Loucy (cell line): ENCODE results near the gene PWP2.

Experiments used
- H2AFZ ChIP-seq: fragments of 200-600 bp; sonication (generic); 2 replicates; pipeline ENCODE4 v1.6.0; 2016; ENCODE audit warnings: antibody characterized with exemption, mild to moderate bottlenecking, low read length, moderate library complexity
- H3F3A ChIP-seq: fragments of 200-600 bp; 2 replicates; pipeline ENCODE4 v1.6.0; 2016; ENCODE audit warnings: antibody characterized with exemption, low read depth, mild to moderate bottlenecking
- H3K27me3 ChIP-seq: fragments of 200-600 bp; sonication (generic); 2 replicates; pipeline ENCODE4 v1.6.1; 2014; ENCODE audit warnings: low read length, mild to moderate bottlenecking; ENCODE audit not compliant: insufficient read depth, poor library complexity, severe bottlenecking
- H3K36me3 ChIP-seq: fragments of 200-600 bp; sonication (generic); 2 replicates; pipeline ENCODE4 v1.6.1; 2016; ENCODE audit warnings: low read length; ENCODE audit not compliant: insufficient read depth
- H3K4me1 ChIP-seq: fragments of 200-600 bp; sonication (generic); 2 replicates; pipeline ENCODE4 v1.5.1; 2014; ENCODE audit warnings: low read length, mild to moderate bottlenecking; ENCODE audit not compliant: insufficient read depth, poor library complexity, severe bottlenecking
- H3K4me2 ChIP-seq: fragments of 200-600 bp; sonication (generic); 2 replicates; pipeline ENCODE4 v1.6.0; 2014; ENCODE audit warnings: antibody characterized with exemption, low read length, low read depth, mild to moderate bottlenecking; ENCODE audit not compliant: poor library complexity, severe bottlenecking
- H3K4me3 ChIP-seq: fragments of 200-600 bp; sonication (generic); 2 replicates; pipeline ENCODE4 v1.5.1; 2014; ENCODE audit warnings: low read length, mild to moderate bottlenecking, mixed read lengths; ENCODE audit not compliant: poor library complexity, severe bottlenecking
- H3K79me2 ChIP-seq: fragments of 200-600 bp; sonication (generic); 2 replicates; pipeline ENCODE4 v1.6.1; 2014; ENCODE audit warnings: low read length; ENCODE audit not compliant: insufficient read depth
- H3K9ac ChIP-seq: fragments of 200-600 bp; sonication (generic); 2 replicates; pipeline ENCODE4 v1.6.0; 2014; ENCODE audit warnings: mild to moderate bottlenecking, low read depth, low read length, moderate library complexity; ENCODE audit not compliant: poor library complexity, severe bottlenecking
- H3K9me2 ChIP-seq: fragments of 200-600 bp; sonication (generic); replicated peaks from 2 replicates; pipeline ENCODE4 v1.6.1; 2016; ENCODE audit warnings: low read depth, low read length, mixed read lengths
- H3K9me3 ChIP-seq: fragments of 200-600 bp; sonication (generic); 2 replicates; pipeline ENCODE4 v1.6.1; 2014; ENCODE audit warnings: mild to moderate bottlenecking, antibody characterized with exemption, low read length, low read depth; ENCODE audit not compliant: insufficient read depth
- H4K20me1 ChIP-seq: fragments of 200-600 bp; sonication (generic); 2 replicates; pipeline ENCODE4 v1.6.0; 2014; ENCODE audit warnings: antibody characterized with exemption, low read length, mild to moderate bottlenecking; ENCODE audit not compliant: insufficient read depth, poor library complexity, severe bottlenecking
- EZH2phosphoT487 ChIP-seq: fragments of 200-600 bp; IDR thresholded peaks from 2 replicates; pipeline ENCODE4 v1.6.1; 2018; ENCODE audit warnings: antibody characterized with exemption, mild to moderate bottlenecking, moderate library complexity, borderline replicate concordance
- TF ChIP-seq, protein P1 (sequence below): fragments of 200-600 bp; sonication (generic); conservative IDR thresholded peaks from 2 replicates; pipeline ENCODE4 v1.5.1; 2014; ENCODE audit warnings: mild to moderate bottlenecking, antibody characterized with exemption, low read length

The PWP2 gene

DNA sequence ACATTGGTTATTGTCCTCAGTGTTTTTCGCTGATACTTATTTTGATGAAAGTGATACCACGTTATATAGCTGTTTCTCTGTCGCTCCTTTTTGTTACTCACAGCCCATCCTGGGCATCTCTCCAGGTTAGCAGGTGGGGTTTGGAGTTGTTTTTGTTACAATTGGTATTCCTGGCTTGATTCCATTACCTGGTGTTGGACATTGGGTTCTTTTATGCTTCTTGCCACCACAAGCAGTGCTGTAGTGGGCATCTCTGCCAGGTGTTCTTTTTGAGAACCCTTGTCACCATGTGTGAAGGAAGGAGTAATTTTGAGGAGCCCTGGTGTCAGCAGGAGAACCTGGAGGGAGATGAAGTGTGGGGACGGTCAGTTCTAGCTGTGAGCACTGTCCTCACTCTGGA, 47.5 kb upstream of the PWP2 start:
- no peaks in the 10 kb centered on the region for H3K4me1 ChIP-seq
- H3K36me3 ChIP-seq, result peaks cover 79% of the 10 kb centered on the region; the same call in 1 of the 2 replicates
- no peaks in the 10 kb centered on the region for H3F3A ChIP-seq
- H3K9me3 ChIP-seq, result no peaks in the 10 kb centered on the region
- H3K79me2 ChIP-seq, result 0 out of 2 replicates have a peak, but pooled peaks cover 1% of the 10 kb centered on the region
- TF ChIP-seq, protein P1, sequence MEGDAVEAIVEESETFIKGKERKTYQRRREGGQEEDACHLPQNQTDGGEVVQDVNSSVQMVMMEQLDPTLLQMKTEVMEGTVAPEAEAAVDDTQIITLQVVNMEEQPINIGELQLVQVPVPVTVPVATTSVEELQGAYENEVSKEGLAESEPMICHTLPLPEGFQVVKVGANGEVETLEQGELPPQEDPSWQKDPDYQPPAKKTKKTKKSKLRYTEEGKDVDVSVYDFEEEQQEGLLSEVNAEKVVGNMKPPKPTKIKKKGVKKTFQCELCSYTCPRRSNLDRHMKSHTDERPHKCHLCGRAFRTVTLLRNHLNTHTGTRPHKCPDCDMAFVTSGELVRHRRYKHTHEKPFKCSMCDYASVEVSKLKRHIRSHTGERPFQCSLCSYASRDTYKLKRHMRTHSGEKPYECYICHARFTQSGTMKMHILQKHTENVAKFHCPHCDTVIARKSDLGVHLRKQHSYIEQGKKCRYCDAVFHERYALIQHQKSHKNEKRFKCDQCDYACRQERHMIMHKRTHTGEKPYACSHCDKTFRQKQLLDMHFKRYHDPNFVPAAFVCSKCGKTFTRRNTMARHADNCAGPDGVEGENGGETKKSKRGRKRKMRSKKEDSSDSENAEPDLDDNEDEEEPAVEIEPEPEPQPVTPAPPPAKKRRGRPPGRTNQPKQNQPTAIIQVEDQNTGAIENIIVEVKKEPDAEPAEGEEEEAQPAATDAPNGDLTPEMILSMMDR, result no peak
- no peak for TF ChIP-seq EZH2phosphoT487
- no peak overlapping the region for H3K9ac ChIP-seq
- no peak overlapping the region for H3K4me3 ChIP-seq
- no peaks in the 10 kb centered on the region for H3K27me3 ChIP-seq
- no peaks in the 10 kb centered on the region for H4K20me1 ChIP-seq
- H2AFZ ChIP-seq, result no peak overlapping the region
- H3K9me2 ChIP-seq, result no peaks in the 10 kb centered on the region
- no peak overlapping the region for H3K4me2 ChIP-seq

DNA sequence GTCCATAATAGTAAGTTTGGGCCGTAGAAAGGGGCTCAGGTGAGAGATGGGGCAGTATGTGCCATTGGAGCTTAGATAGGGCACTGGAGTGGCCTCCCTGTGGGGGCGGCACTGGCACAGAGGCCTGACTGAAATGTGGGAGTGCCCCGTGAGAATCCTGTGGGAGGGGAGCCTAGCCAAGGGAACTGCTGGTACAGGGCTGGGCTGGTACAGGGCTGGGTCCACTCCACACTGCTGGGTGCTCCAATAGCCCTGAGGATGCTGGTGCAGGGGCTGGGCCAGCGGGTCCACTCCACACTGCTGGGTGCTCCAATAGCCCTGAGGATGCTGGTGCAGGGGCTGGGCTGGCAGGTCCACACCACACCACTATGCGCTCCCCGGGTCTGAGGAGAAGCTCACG, 44.8 kb upstream of the PWP2 start:
- H4K20me1 ChIP-seq, result no peaks in the 10 kb centered on the region
- H3K4me1 ChIP-seq, result no peaks in the 10 kb centered on the region
- peaks cover 3% of the 10 kb centered on the region; the same call in 1 of the 2 replicates for H3K79me2 ChIP-seq
- H3K36me3 ChIP-seq, result peaks cover 79% of the 10 kb centered on the region; the same call in 1 of the 2 replicates
- H3K9me2 ChIP-seq, result no peaks in the 10 kb centered on the region
- H3F3A ChIP-seq, result no peaks in the 10 kb centered on the region
- no peak overlapping the region for H3K9ac ChIP-seq
- TF ChIP-seq EZH2phosphoT487, result no peak
- TF ChIP-seq, protein P1, result no peak
- no peak overlapping the region for H2AFZ ChIP-seq
- no peaks in the 10 kb centered on the region for H3K9me3 ChIP-seq
- H3K27me3 ChIP-seq, result no peaks in the 10 kb centered on the region
- H3K4me2 ChIP-seq, result no peak overlapping the region
- no peak overlapping the region for H3K4me3 ChIP-seq

DNA sequence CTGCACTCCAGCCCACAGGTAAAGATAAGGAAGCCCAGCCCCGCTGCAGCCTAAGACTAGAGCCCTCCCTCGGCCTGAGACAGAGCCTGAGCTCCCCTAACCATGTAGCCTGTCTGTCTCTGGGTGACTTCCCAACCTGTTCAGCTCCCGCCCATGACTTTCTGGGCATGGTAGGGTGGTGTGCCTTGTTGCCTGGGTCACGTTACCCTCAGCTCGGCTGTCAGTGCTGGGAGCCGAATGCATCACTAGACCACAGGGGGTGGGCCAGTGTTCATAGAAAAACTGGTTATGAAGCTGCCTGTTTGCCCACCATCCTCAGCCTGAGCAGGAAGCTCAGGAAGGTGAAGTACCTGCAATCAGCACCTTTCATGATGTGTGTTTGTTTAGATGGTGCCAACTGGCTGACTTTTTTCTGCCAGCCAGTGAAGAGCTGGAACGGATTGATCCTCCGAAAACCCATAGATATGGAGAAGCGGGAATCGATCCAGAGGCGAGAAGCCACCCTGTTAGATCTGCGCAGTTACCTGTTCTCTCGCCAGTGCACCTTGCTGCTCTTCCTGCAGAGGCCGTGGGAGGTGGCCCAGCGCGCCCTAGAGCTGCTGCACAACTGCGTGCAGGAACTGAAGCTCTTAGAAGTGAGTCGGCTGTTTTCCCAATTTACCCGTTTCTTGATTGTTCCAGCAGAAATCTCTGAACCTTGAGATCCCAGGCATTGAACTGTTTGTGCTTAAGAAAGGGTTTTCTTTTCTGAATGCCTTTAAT, 43.9 kb upstream of the PWP2 start:
- no peak overlapping the region for H3K9ac ChIP-seq
- peaks cover 74% of the 10 kb centered on the region; the same call in 1 of the 2 replicates for H3K36me3 ChIP-seq

More for the DNA sequence above, 43.9 kb upstream of the PWP2 start:
- no peaks in the 10 kb centered on the region for H3K27me3 ChIP-seq
- no peaks in the 10 kb centered on the region for H3K9me3 ChIP-seq
- H3F3A ChIP-seq, result no peaks in the 10 kb centered on the region
- H3K4me1 ChIP-seq, result no peaks in the 10 kb centered on the region
- H3K4me3 ChIP-seq, result no peak overlapping the region
- no peak overlapping the region for H3K4me2 ChIP-seq
- H3K9me2 ChIP-seq, result no peaks in the 10 kb centered on the region
- no peaks in the 10 kb centered on the region for H4K20me1 ChIP-seq
- peaks cover 3% of the 10 kb centered on the region; the same call in 1 of the 2 replicates for H3K79me2 ChIP-seq
- TF ChIP-seq, protein P1, result no peak
- no peak for TF ChIP-seq EZH2phosphoT487
- H2AFZ ChIP-seq, result no peak overlapping the region
